Adrenal gland (tissue), 12 donors: ENCODE measurements around the gene FSIP1. TPM values are rescaled to one million over a fixed set of nuclear protein-coding genes. Genes with fewer than 3 reads are reported as not detected.
A peak's percentile ranks its signal among the peaks of the same experiment; 100 is the strongest.
"Not testable (repeated sequence)": the region's sequence is repeated elsewhere in the genome, so short reads cannot be mapped to it uniquely, and the experiment has no call there.

Source experiments
- DNase-seq, 7 donors: peaks; one replicate each; pipeline ENCODE4 v3.0.0-alpha.2; 2019 to 2020
- H3K27ac ChIP-seq, 5 donors: fragments of 200-600 bp; sonication (generic) in 4 of 5; 1 replicate in 3 of 5; 2 replicates in 2 of 5; pipeline versions ENCODE4 v1.5.1 to v1.8.0; 2016 to 2020; ENCODE audit warnings: mild to moderate bottlenecking in 1 of 5
- H3K27me3 ChIP-seq: fragments of 200-600 bp; 2 replicates; pipeline ENCODE4 v1.8.0; 2021
- H3K36me3 ChIP-seq, 2 donors: fragments of 200-600 bp; replicated peaks in 1 of 2; 1 replicate in 1 of 2; 2 replicates in 1 of 2; pipeline versions ENCODE4 v1.5.1 to v1.8.0; 2018 to 2022
- H3K4me1 ChIP-seq, 2 donors: fragments of 200-600 bp; replicated peaks in 1 of 2; 1 replicate in 1 of 2; 2 replicates in 1 of 2; pipeline versions ENCODE4 v1.5.1 to v1.8.0; 2018 to 2021
- H3K4me3 ChIP-seq, 4 donors: fragments of 200-600 bp; sonication (generic) in 3 of 4; one replicate each; pipeline ENCODE4 v1.5.1; 2016 to 2018
- H3K9me3 ChIP-seq, 3 donors: fragments of 200-600 bp; sonication (generic) in 1 of 3; replicated peaks in 1 of 3; 1 replicate in 2 of 3; 2 replicates in 1 of 3; pipeline versions ENCODE4 v1.5.1 to v1.8.0; 2016 to 2021
- CTCF ChIP-seq, 6 experiments: fragments of 450-650 bp in 4 of 6; fragments of 200-600 bp in 2 of 6; sonication (generic) in 1 of 6; IDR thresholded peaks; 1 replicate in 5 of 6; 2 replicates in 1 of 6; pipeline versions ENCODE4 v1.5.1 to v1.8.0; 2016 to 2021; ENCODE audit warnings: antibody characterized with exemption in 6 of 6, mild to moderate bottlenecking in 2 of 6, moderate library complexity in 1 of 6
- POLR2A ChIP-seq, 2 donors: fragments of 450-650 bp; IDR thresholded peaks; one replicate each; pipeline ENCODE4 v1.6.1; 2017; ENCODE audit warnings: antibody characterized with exemption in 2 of 2, mild to moderate bottlenecking in 2 of 2, moderate library complexity in 1 of 2
- WGBS, 4 donors: extraction: QIAGEN DNeasy Blood & Tissue Kit in 2 of 4; methylation state at CpG; one replicate each; pipeline versions ENCODE4 v1.1.5 to v1.1.7; 2013 to 2017; 5-methylcytosine and 5-hydroxymethylcytosine counted together
- intact Hi-C, 2 donors: fragments of 100-400 bp; cut with DNase I; formaldehyde crosslinking; loops; one replicate each; pipeline versions ENCODE4 v1.14.1 to v1.15.0; 2022 to 2023
- polyA plus RNA-seq, 3 donors: library from polyadenylated mRNA; stranded (reverse); fragments of 200-250 nt in 2 of 3; fragments of 350-450 nt in 1 of 3; fragmentation: Illumina TruSeq in 1 of 3; extraction: RNeasy Lipid Tissue Mini Kit (QIAGEN cat#74804) in 1 of 3; gene quantifications; one replicate each; pipeline ENCODE4 v1.2.3, GENCODE V29; 2013 to 2014
- total RNA-seq, 9 donors: library from RNA; depleted of rRNA in 4 of 9; stranded (reverse); fragments of >200 nt in 4 of 9; fragments of 120-200 nt in 1 of 9; fragmentation: NEBNext Ultra II Directional in 1 of 9; extraction: Animal tissue kit (Norgen Biotek cat#: 25700) in 1 of 9; gene quantifications; one replicate each; pipeline versions ENCODE4 v1.1.0 to v1.2.4, GENCODE V29; 2013 to 2023
- donor health status: healthy with polysubstance abuse.
- donor health status: Bipolar disorder and iron deficiency.
- donor health status: DM: yes; HTN: yes; CAD: no.
- donor health status: DM: no; HTN: no; CAD: no.
- donor health status: DM: no; HTN: no; CAD: no.
- donor health status: DM: yes; HTN: yes; CAD: no.

FSIP1 gene
- total and polyA plus RNA-seq, 12 donors: 0.11 to 0.60 (median 0.25) TPM; not detected in 2

- Histone ChIP-seq H3K4me3 (no peak overlapping the region), H3K36me3 (no peaks in the 10 kb centered on the region), H3K27ac (no peak overlapping the region), H3K9me3 (no peaks in the 10 kb centered on the region), H3K27me3 (no peaks in the 10 kb centered on the region), H3K4me1 (peaks cover 0 to 10% of the 10 kb centered on the region in 2 donors)
- intact Hi-C loops: no loop called here
- no peak for TF ChIP-seq POLR2A (IDR thresholded peaks at IDR 0.05)
- TF ChIP-seq CTCF (IDR thresholded peaks at IDR 0.05): no peak
- no peak for DNase-seq
- 69 to 93% (median 83%) methylated on average over 2 of the region's 2 CpGs for WGBS, 4 donors
Observed at GRCh38 chr15:39823634-39824033, 41.0 kb upstream of the FSIP1 start.

- DNase-seq: peak in 4 of 7 donors; percentile 8 to 31 (median 22)
- H3K27ac ChIP-seq: no peak overlapping the region
- TF ChIP-seq POLR2A (IDR thresholded peaks at IDR 0.05): no peak
- intact Hi-C loops: no loop called here
- peaks cover 0 to 10% of the 10 kb centered on the region in 2 donors for H3K4me1 ChIP-seq
- WGBS, 4 donors: 33 to 45% (median 38%) methylated on average over 3 of the region's 3 CpGs
- H3K4me3 ChIP-seq: no peak overlapping the region
- no peaks in the 10 kb centered on the region for H3K9me3 ChIP-seq
- no peaks in the 10 kb centered on the region for H3K36me3 ChIP-seq
- no peaks in the 10 kb centered on the region for H3K27me3 ChIP-seq
Observed at GRCh38 chr15:39820050-39820602, 37.5 kb upstream of the FSIP1 start.

GRCh38 chr15:39819533-39819932 lies 36.9 kb upstream of the FSIP1 start:
- intact Hi-C loops: no loop called here
- H3K36me3 ChIP-seq: no peaks in the 10 kb centered on the region
- no peak overlapping the region for H3K27ac ChIP-seq
- H3K4me3 ChIP-seq: no peak overlapping the region
- 81 to 83% (median 82%) methylated on average over 3 of the region's 3 CpGs for WGBS, 4 donors
- H3K4me1 ChIP-seq: peaks cover 0 to 10% of the 10 kb centered on the region in 2 donors
- DNase-seq: no peak
- H3K27me3 ChIP-seq: no peaks in the 10 kb centered on the region
- TF ChIP-seq POLR2A (IDR thresholded peaks at IDR 0.05) (no peak), CTCF (IDR thresholded peaks at IDR 0.05) (no peak)
- H3K9me3 ChIP-seq: no peaks in the 10 kb centered on the region

GRCh38 chr15:39817892-39818291 lies 35.3 kb upstream of the FSIP1 start:
- TF ChIP-seq CTCF (IDR thresholded peaks at IDR 0.05) (no peak), POLR2A (IDR thresholded peaks at IDR 0.05) (no peak)
- Histone ChIP-seq H3K27me3 (no peaks in the 10 kb centered on the region), H3K4me3 (no peak overlapping the region), H3K9me3 (no peaks in the 10 kb centered on the region), H3K36me3 (no peaks in the 10 kb centered on the region), H3K27ac (no peak overlapping the region), H3K4me1 (peaks cover 0 to 10% of the 10 kb centered on the region in 2 donors)
- DNase-seq: no peak
- intact Hi-C loops: no loop called here

- Histone ChIP-seq H3K27ac (no peak overlapping the region), H3K9me3 (no peaks in the 10 kb centered on the region), H3K36me3 (no peaks in the 10 kb centered on the region), H3K27me3 (no peaks in the 10 kb centered on the region), H3K4me1 (no peaks in the 10 kb centered on the region), H3K4me3 (no peak overlapping the region)
- DNase-seq: no peak
- no peak for TF ChIP-seq POLR2A (IDR thresholded peaks at IDR 0.05)
- intact Hi-C loops: no loop called here
- WGBS, 4 donors: 72 to 88% (median 84%) methylated on average over 1 of the region's 1 CpG
Observed at GRCh38 chr15:39814489-39814888, 31.8 kb upstream of the FSIP1 start.

GRCh38 chr15:39812651-39813050 lies 30.0 kb upstream of the FSIP1 start:
- intact Hi-C loops, H3K4me1 ChIP-seq, H3K27ac ChIP-seq, H3K9me3 ChIP-seq, H3K27me3 ChIP-seq, H3K36me3 ChIP-seq, DNase-seq, H3K4me3 ChIP-seq: not testable (repeated sequence)
- WGBS, 4 donors: 86 to 96% (median 91%) methylated on average over 3 of the region's 3 CpGs
